NCI-H2196 treated with DMSO at 0.1 percent for 48 hours (cell line): Measurements from ENCODE around the gene HEATR1.
A peak's percentile ranks its signal among the peaks of the same experiment; 100 is the strongest.
"Not testable (repeated sequence)": the region's sequence is repeated elsewhere in the genome, so short reads cannot be mapped to it uniquely, and the experiment has no call there.

Experiments used
- DNase-seq: peaks from one replicate; lab custom pipeline; 2025; ENCODE audit not compliant: unreplicated experiment; lab: John Stamatoyannopoulos, UW

Gene HEATR1

GRCh38 chr1:236603991-236604904, at the start of gene HEATR1:
Gene HEATR1, minus strand, starts transcription at chr1:236604516. Its CDS starts 421 bp downstream, at chr1:236604095.
- DNase-seq, result peak; percentile 64

- no peak for DNase-seq
These were observed 40.8 kb upstream of the HEATR1 start for GRCh38 chr1:236645016-236645680.

- no peak for DNase-seq
These were observed 38.4 kb upstream of the HEATR1 start for GRCh38 chr1:236642763-236643162.

- DNase-seq, result no peak
These were observed 35.4 kb upstream of the HEATR1 start for GRCh38 chr1:236639686-236640085.

- DNase-seq, result no peak
These were observed 34.6 kb upstream of the HEATR1 start for GRCh38 chr1:236638945-236639344.

GRCh38 chr1:236636017-236636416, 31.7 kb upstream of the HEATR1 start:
- DNase-seq, result no peak

GRCh38 chr1:236627727-236628408, 23.6 kb upstream of the HEATR1 start:
- no peak for DNase-seq

- no peak for DNase-seq
These were observed 19.3 kb upstream of the HEATR1 start for GRCh38 chr1:236623371-236624166.

- DNase-seq, result no peak
These were observed 18.1 kb upstream of the HEATR1 start for GRCh38 chr1:236622407-236622806.

GRCh38 chr1:236619398-236619797, 15.1 kb upstream of the HEATR1 start:
- no peak for DNase-seq

- no peak for DNase-seq
These were observed 14.2 kb upstream of the HEATR1 start for GRCh38 chr1:236618507-236618906.

GRCh38 chr1:236615399-236616148, 11.3 kb upstream of the HEATR1 start:
- DNase-seq, result no peak

- DNase-seq, result no peak
These were observed 8.0 kb upstream of the HEATR1 start for GRCh38 chr1:236612349-236612748.

- peak; percentile 0 for DNase-seq
These were observed 4.8 kb upstream of the HEATR1 start for GRCh38 chr1:236608930-236609726.

- DNase-seq, result not testable (repeated sequence)
These were observed 3.3 kb upstream of the HEATR1 start for GRCh38 chr1:236607597-236607996.

GRCh38 chr1:236604905-236605806, 840 bp upstream of the HEATR1 start:
- no peak for DNase-seq

- DNase-seq, result no peak
These were observed 2.1 kb downstream of the HEATR1 start for GRCh38 chr1:236602171-236602570.

- no peak for DNase-seq
These were observed 13.7 kb downstream of the HEATR1 start for GRCh38 chr1:236590553-236591150.
